ENCODE measurements around the gene EFEMP1. TPM values are rescaled to one million over a fixed set of nuclear protein-coding genes. Genes with fewer than 3 reads are reported as not detected.
"Not testable (repeated sequence)": the region's sequence is repeated elsewhere in the genome, so short reads cannot be mapped to it uniquely, and the experiment has no call there.

EFEMP1 gene
- total and polyA plus RNA-seq, 11 donors: 11.3 to 201 (median 34.4) TPM

DNA sequence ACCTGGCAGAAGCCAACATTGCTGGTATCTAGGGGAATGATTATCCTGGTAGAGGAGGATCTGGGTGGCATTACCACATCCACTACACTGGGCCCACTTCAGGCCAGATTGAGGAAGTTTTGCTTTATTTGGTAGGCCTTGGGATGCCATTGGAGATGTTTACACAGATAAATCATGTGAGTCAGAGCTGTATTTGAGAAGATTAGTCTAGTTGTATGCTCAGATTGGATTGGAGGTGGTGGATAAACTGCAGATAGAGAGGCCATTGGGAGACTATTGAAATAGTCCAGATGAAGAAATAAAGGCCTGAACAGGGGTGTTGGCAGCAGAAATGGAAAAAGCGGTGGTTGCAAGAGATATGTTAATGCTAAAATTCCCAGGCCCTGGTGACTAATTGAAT is 81.5 kb downstream of the EFEMP1 start:
- Histone ChIP-seq H3K36me3 (no peaks in the 10 kb centered on the region), H3K27me3 (no peaks in the 10 kb centered on the region), H3K9me3 (no peaks in the 10 kb centered on the region), H3K4me3 (no peak overlapping the region), H3K4me1 (peaks cover 0 to 10% (median 0%) of the 10 kb centered on the region in 12 donors), H3K27ac (no peak overlapping the region)
- DNase-seq (no peak), ATAC-seq (no peak)
- TF ChIP-seq POLR2A (IDR thresholded peaks at IDR 0.05): no peak
- TF ChIP-seq, protein P1, sequence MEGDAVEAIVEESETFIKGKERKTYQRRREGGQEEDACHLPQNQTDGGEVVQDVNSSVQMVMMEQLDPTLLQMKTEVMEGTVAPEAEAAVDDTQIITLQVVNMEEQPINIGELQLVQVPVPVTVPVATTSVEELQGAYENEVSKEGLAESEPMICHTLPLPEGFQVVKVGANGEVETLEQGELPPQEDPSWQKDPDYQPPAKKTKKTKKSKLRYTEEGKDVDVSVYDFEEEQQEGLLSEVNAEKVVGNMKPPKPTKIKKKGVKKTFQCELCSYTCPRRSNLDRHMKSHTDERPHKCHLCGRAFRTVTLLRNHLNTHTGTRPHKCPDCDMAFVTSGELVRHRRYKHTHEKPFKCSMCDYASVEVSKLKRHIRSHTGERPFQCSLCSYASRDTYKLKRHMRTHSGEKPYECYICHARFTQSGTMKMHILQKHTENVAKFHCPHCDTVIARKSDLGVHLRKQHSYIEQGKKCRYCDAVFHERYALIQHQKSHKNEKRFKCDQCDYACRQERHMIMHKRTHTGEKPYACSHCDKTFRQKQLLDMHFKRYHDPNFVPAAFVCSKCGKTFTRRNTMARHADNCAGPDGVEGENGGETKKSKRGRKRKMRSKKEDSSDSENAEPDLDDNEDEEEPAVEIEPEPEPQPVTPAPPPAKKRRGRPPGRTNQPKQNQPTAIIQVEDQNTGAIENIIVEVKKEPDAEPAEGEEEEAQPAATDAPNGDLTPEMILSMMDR (IDR thresholded peaks at IDR 0.05): no peak
- intact Hi-C loops (cut with DNase I): no loop called here
- 92 to 97% (median 94%) methylated on average over 1 of the region's 1 CpG for WGBS, 4 donors

DNA sequence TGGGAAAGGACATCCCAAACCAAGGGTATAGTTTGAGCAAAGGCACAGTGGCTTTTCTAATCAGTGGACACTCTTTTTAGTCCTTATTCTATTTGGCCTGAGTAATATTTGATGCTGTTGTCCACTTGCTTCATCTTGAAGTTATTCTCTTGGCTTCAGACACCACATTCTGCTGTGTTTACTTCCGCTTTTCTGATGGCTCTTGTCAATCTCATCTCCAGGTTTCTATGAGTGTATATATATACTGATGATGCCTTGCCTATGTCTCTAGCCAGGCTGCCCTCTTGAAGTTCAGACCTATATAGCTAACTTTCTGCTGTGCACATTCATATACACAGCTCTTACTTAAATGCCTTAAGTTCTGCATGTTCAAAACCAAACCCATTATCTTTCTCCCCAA is 83.1 kb downstream of the EFEMP1 start:
- Histone ChIP-seq H3K36me3 (no peaks in the 10 kb centered on the region), H3K4me1 (peaks cover 0 to 10% (median 0%) of the 10 kb centered on the region in 12 donors)
- no peak for ATAC-seq

DNA sequence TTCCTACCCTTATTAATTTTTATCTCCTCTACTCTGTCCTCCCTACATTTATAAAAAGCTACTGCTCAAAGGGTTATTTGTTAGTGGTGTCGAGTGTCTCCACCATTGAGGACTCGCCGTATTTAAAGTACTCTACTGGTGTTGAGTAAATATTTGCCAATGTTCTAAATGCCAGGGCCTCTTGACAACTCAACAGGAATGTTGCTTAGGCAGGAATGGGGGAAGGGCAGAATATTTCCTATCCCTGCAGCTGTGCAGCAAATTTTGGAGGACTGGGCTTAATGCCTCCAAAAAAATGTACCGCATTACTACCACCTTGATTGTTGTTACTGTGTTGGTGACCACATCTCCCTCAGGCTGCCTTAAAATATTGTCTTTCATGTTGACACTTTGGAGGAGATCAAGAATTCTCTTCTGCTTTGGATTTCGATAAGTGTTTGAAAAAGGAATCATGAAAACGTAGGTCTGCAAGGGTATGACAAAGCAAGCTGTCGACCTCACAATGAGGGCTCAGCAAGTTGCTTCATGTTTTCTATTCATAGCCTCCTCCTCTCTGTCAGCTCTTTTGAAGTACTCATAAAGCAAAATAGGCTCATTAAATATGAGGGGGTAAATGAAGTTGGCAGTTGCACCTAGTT is 84.3 kb downstream of the EFEMP1 start:
- H3K27me3 ChIP-seq: no peaks in the 10 kb centered on the region
- peaks cover 0 to 10% (median 0%) of the 10 kb centered on the region in 12 donors for H3K4me1 ChIP-seq
- peak; percentile 52 to 83 (median 78) for ATAC-seq
- intact Hi-C loops (cut with DNase I): no loop called here
- no peaks in the 10 kb centered on the region for H3K36me3 ChIP-seq
- no peak for DNase-seq
- 36 to 48% (median 42%) methylated on average over 7 of the region's 7 CpGs for WGBS, 4 donors
- H3K9me3 ChIP-seq: no peaks in the 10 kb centered on the region
- peak overlapping the region in 4 of 12 donors; percentile 4 to 35 (median 18) for H3K27ac ChIP-seq
- no peak for TF ChIP-seq POLR2A (IDR thresholded peaks at IDR 0.05)
- TF ChIP-seq, protein P1 (IDR thresholded peaks at IDR 0.05): no peak
- no peak overlapping the region for H3K4me3 ChIP-seq

More for the DNA sequence above, 83.1 kb downstream of the EFEMP1 start:
- TF ChIP-seq, protein P1 (IDR thresholded peaks at IDR 0.05): no peak
- no peak for TF ChIP-seq POLR2A (IDR thresholded peaks at IDR 0.05)
- no peaks in the 10 kb centered on the region for H3K9me3 ChIP-seq
- no peaks in the 10 kb centered on the region for H3K27me3 ChIP-seq
- no peak for DNase-seq
- 86 to 98% (median 96%) methylated on average over 1 of the region's 1 CpG for WGBS, 4 donors
- no peak overlapping the region for H3K27ac ChIP-seq
- intact Hi-C loops (cut with DNase I): no loop called here
- no peak overlapping the region for H3K4me3 ChIP-seq

DNA sequence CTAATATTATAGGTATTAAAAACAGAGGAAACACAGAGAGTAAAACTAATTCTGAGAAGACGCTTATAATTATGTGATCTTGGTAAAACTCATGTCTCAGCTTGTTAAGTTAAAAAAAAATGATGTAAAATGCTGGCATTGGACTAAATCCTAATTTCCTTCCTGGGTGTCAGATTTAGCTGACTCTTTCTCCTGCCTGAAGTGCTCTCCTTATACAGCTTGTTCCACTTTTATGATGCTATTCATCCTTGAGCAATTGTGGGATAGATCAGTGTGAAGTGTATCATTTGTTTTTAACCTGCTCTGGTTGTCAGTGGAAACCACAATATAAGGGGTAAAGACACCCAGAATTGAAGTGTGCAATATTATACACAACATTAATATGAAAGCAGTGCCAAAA is 84.9 kb downstream of the EFEMP1 start:
- DNase-seq (no peak), ATAC-seq (no peak)
- Histone ChIP-seq H3K27me3 (no peaks in the 10 kb centered on the region), H3K4me3 (no peak overlapping the region), H3K9me3 (no peaks in the 10 kb centered on the region), H3K36me3 (no peaks in the 10 kb centered on the region), H3K27ac (peak overlapping the region in 2 of 12 donors; percentile 23 to 35), H3K4me1 (peaks cover 0 to 10% (median 0%) of the 10 kb centered on the region in 12 donors)
- intact Hi-C loops (cut with DNase I): no loop called here
- no peak for TF ChIP-seq POLR2A (IDR thresholded peaks at IDR 0.05)
- TF ChIP-seq, protein P1 (IDR thresholded peaks at IDR 0.05): no peak
- WGBS, 4 donors: 84 to 99% (median 91%) methylated on average over 1 of the region's 1 CpG

DNA sequence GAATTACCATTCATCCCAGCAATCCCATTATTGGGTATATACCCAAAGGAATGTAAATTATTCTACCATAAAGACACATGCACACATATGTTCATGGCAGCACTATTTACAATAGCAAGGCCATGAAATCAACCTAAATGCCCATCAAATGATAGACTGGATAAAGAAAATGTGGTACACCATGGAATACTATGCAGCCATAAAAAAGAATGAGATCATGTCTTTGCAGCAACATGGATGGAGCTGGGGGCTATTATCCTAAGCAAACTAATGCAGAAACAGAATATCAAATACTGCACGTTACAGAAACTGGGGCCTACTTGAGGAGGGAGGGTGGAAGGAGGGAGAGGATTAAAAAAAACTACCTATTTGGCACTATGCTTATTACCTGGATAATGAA is 85.5 kb downstream of the EFEMP1 start:
- DNase-seq; H3K4me3 ChIP-seq; H3K4me1 ChIP-seq; H3K27ac ChIP-seq; ATAC-seq; intact Hi-C loops (cut with DNase I); H3K27me3 ChIP-seq; H3K9me3 ChIP-seq; H3K36me3 ChIP-seq: not testable (repeated sequence)
- WGBS, 4 donors: 58 to 79% (median 72%) methylated on average over 1 of the region's 1 CpG

All from heart left ventricle (tissue), 16 donors.